GM13977 (cell line): Measurements from ENCODE around the gene PDGFRB.

Source experiments
- DNase-seq: peaks from one replicate; pipeline ENCODE4 v3.0.0; 2012; ENCODE audit warnings: low spot score
- in situ Hi-C: fragments of 300-500 bp; cut with MboI; formaldehyde crosslinking; loops from one replicate; pipeline ENCODE4 v1.12.0; 2022; ENCODE audit warnings: low sequenced_read_pairs, low pct_unique_long_range_greater_than_20kb, mixed read lengths, inconsistent platforms; ENCODE audit not compliant: unreplicated experiment
- TF ChIP-seq, protein P1 (sequence below): IDR thresholded peaks from 2 replicates; pipeline ENCODE4 v1.5.1; 2012; ENCODE audit warnings: mild to moderate bottlenecking, control low read depth; ENCODE audit not compliant: insufficient read depth; ENCODE audit errors: extremely low read depth, missing control alignments

Gene PDGFRB

DNA sequence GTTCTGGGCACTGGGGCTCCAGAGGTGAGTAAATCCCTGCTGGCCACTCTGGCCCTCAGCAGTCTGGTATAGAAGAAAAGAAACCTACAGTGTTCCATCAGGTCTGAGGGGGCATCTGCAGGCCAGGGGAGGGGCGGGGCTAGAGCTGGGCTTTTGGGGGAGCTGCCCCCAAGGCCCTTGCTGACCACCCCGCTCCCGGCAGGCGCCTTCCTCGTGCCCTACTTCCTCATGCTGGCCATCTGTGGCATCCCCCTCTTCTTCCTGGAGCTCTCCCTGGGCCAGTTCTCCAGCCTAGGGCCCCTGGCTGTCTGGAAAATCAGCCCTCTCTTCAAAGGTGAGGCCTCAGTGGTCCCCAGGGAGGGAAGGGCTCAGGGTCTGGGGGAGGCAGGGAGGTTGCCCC lies 40.9 kb upstream of the PDGFRB start:
- TF ChIP-seq, protein P1, sequence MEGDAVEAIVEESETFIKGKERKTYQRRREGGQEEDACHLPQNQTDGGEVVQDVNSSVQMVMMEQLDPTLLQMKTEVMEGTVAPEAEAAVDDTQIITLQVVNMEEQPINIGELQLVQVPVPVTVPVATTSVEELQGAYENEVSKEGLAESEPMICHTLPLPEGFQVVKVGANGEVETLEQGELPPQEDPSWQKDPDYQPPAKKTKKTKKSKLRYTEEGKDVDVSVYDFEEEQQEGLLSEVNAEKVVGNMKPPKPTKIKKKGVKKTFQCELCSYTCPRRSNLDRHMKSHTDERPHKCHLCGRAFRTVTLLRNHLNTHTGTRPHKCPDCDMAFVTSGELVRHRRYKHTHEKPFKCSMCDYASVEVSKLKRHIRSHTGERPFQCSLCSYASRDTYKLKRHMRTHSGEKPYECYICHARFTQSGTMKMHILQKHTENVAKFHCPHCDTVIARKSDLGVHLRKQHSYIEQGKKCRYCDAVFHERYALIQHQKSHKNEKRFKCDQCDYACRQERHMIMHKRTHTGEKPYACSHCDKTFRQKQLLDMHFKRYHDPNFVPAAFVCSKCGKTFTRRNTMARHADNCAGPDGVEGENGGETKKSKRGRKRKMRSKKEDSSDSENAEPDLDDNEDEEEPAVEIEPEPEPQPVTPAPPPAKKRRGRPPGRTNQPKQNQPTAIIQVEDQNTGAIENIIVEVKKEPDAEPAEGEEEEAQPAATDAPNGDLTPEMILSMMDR, result no peak
- in situ Hi-C loops, result no loop called here
- no peak for DNase-seq

DNA sequence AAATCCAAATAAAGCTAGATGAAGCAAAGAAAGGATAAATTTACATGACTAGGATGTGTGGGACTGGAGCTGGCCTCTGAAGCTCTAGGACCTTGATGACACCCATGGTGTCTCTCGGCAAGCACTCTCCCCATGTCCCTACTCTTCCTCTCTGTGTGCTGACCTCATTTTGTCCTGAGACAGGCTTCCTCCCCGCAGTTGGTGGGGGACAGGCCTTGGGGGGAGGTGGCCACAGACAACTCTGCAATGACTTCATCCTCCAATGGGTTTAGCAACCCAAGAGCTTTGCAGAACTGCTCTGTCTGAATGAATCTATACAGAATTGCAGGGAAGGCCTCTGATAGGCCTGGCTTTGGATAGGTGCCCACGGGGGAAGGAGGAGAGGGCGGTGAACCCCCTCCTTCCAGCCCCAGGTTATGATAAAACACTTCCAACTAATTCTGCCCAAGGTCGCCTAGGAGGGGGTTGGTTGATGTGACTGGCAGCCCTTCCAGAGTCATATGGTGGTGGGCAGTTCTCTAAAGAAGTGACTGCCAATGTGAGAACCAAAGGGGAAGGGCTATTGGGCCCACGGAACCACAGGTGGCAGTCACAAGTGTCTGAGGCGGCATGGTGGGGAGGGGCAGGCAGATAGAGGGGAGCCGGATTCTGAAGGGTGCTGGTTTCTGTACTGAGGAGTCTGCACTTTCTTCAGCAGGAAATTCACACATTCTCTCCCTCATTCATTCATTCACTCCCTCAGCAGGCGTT lies 40.3 kb upstream of the PDGFRB start:
- DNase-seq, result no peak
- TF ChIP-seq, protein P1, result no peak
- in situ Hi-C loops, result no loop called here

DNA sequence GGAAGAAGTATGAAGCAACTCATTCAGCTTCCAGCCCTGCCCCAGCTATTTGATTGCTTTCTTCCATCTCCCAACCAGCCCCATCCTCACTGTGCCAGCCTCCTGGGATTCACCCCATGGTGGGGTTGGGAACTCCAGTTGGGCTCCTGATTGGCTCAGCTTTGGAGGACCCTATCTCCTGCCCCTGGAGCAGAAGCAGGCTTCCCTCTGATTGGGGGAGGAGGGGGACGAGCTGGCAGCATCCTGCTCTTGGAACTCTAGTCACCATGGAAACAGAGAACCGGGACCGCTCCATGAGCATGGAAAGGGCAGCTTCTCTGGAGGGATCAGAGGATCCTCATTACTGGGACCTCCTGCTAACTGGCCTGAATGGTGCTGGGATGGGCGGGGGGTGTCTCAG lies 36.8 kb upstream of the PDGFRB start:
- no peak for DNase-seq
- TF ChIP-seq, protein P1, result no peak
- in situ Hi-C loops, result no loop called here

- TF ChIP-seq, protein P1, result no peak
- DNase-seq, result no peak
- in situ Hi-C loops, result no loop called here
Observed at GRCh38 chr5:150190987-150191386, 35.3 kb upstream of the PDGFRB start.

DNA sequence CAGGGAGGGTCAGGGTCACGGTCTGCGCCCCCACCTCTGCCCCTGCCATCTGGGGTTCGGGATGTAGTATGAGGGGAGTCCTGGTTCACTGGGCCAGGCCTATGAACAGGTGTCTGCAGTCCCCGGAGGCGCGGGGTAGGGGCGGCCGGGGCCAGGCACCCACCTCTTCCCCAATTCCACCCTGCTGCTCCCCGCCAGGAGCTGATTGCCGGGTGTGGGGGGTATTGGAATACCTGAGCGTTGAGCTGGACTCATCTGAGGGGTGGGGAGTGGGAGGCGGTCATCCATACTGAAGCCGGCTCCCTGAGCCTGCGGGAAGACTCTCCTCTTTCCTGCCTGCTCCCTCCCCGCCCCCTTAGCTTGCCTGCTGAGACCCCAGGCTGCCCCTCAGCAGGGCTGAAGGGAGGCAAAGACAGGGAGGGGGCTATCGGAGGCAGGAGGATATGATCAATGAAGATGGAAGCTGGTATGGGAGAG lies 34.9 kb upstream of the PDGFRB start:
- no peak for DNase-seq
- in situ Hi-C loops, result no loop called here
- TF ChIP-seq, protein P1, result no peak

GRCh38 chr5:150189728-150190502 lies 34.3 kb upstream of the PDGFRB start, which contains the start of gene SLC6A7:
TSS of gene SLC6A7 (plus strand) at chr5:150190062. CDS start at chr5:150190328, 266 bp downstream.
- DNase-seq, result no peak
- in situ Hi-C loops, result no loop called here
- TF ChIP-seq, protein P1, result no peak
